Astrocyte of the cerebellum (primary cell): ENCODE measurements around the gene TBC1D16.

Source experiments
- DNase-seq: peaks from one replicate; pipeline ENCODE4 v3.0.0-alpha.2; 2011; ENCODE audit warnings: low read depth
- H3K4me3 ChIP-seq: 2 replicates; pipeline ENCODE4 v1.5.1; 2011; ENCODE audit warnings: mild to moderate bottlenecking, low read depth, low read length, moderate library complexity
- in situ Hi-C: cut with HindIII; loops from 2 replicates; pipeline ENCODE4 v1.10.0; 2017; ENCODE audit warnings: low sequenced_read_pairs
- TF ChIP-seq, protein P1 (sequence below): IDR thresholded peaks from 2 replicates; pipeline ENCODE4 v1.5.1; 2012; ENCODE audit warnings: low read length, low read depth, moderate library complexity, mild to moderate bottlenecking; ENCODE audit errors: missing control alignments

Gene TBC1D16

DNA sequence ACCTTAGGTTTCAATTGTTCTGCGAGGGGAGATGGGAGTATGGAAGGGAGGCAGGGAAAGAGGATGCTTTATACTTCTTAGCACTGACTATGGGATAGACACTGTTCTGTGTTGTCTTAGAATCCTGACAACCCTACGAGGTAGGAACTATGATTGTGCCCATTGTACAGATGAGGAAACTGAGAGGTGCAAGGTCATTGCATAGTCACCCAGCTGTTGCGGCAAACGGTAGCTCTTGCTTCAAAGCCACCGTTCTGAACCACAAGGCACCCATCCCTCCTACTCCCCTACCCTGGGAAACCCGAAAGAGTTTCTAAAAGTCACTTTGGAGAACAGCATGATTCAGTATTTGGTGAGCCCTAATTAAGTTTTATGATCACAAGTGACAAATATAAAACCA lies 8.3 kb upstream of the TBC1D16 start:
- in situ Hi-C loops: no loop called here
- DNase-seq: no peak
- no peak overlapping the region for H3K4me3 ChIP-seq
- TF ChIP-seq, protein P1, sequence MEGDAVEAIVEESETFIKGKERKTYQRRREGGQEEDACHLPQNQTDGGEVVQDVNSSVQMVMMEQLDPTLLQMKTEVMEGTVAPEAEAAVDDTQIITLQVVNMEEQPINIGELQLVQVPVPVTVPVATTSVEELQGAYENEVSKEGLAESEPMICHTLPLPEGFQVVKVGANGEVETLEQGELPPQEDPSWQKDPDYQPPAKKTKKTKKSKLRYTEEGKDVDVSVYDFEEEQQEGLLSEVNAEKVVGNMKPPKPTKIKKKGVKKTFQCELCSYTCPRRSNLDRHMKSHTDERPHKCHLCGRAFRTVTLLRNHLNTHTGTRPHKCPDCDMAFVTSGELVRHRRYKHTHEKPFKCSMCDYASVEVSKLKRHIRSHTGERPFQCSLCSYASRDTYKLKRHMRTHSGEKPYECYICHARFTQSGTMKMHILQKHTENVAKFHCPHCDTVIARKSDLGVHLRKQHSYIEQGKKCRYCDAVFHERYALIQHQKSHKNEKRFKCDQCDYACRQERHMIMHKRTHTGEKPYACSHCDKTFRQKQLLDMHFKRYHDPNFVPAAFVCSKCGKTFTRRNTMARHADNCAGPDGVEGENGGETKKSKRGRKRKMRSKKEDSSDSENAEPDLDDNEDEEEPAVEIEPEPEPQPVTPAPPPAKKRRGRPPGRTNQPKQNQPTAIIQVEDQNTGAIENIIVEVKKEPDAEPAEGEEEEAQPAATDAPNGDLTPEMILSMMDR: no peak

DNA sequence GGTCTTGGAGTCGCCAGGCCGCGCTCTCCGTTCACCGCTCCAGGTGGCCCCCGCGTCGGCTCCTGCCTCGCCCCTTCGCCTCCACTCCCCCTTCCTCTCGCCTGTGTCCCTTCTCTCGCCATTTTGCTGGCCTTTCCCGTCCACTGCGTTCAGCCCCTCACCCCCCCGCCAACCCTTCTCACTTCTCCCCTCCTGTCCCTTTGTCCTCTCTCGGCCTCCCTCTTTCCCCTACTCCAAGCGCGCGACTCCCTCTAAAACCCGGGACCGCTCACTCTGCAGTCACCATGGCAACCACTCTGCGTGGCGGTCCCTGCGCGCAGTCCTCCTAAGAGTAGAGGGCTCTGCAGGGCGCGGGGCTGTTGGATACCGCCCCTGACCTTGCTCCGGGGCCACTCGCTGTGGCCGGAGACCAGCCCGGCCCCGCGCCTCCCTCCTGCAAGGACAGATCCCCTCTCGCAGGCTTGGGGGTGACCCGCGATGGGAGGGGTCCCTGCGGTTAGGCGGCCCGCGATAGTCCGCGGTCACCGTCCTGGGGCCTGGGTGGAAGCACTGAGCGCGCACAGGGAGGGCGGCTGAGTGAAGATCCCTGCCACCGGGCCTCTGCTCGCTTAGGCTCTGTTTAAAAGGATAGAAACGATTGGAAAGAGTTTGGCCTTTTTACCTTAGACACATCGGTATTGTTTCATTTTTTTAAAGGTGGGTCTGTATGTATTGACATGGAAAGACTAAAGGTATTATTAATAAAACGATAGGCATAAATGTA lies 1.2 kb upstream of the TBC1D16 start:
- H3K4me3 ChIP-seq: peak overlapping the region; percentile 79
- TF ChIP-seq, protein P1: no peak

DNA sequence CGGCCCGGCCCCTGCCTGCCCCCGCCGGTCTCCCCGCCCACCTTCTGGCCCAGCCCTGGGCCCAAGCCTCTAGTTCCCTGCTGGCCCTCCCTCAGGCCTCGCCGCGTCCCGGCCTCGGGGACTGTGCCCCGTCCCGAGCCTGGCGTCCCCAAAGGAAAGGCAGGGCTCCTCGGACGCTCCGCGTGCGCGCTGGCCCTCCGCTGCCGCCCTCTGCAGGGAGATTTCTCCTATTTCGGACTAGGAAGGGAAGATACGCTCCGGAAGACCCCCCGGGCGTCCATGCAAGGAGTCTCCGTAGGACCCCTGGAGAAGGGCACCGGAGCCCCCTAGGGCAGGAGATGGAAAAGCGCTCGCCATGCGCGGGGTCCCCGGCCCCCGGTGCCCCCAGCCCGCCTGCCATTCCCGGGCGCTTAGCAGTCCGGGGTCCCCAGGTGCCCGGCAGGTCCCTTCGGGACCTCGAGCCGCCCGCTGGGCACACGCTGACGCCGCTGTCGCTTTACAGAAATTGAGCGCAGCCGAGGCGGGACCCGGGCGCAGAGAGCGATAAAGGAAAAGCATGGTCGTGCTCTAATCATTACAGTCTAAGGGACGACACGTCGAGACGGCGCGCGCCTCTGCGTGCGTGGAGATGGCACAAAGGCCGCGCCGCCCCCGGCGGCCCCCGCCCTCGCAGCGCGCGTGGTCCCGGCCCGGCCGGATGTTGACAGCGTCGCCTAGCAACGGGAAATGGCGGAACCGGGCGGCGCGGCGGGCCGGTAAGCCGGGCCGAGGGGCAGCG lies 454 bp upstream of the TBC1D16 start, which contains the start of gene CCDC40:
Gene CCDC40 (plus strand): TSS at position 706 of the 778 bp plus-strand sequence. CDS start 21 bp downstream, at position 727.
- in situ Hi-C loops: no loop called here
- TF ChIP-seq, protein P1: peak; percentile 4
- H3K4me3 ChIP-seq: peak within 1 kb of the TSS; percentile 79
- DNase-seq: no peak

More for the DNA sequence above, 1.2 kb upstream of the TBC1D16 start:
- no peak for DNase-seq
- in situ Hi-C loops: no loop called here

DNA sequence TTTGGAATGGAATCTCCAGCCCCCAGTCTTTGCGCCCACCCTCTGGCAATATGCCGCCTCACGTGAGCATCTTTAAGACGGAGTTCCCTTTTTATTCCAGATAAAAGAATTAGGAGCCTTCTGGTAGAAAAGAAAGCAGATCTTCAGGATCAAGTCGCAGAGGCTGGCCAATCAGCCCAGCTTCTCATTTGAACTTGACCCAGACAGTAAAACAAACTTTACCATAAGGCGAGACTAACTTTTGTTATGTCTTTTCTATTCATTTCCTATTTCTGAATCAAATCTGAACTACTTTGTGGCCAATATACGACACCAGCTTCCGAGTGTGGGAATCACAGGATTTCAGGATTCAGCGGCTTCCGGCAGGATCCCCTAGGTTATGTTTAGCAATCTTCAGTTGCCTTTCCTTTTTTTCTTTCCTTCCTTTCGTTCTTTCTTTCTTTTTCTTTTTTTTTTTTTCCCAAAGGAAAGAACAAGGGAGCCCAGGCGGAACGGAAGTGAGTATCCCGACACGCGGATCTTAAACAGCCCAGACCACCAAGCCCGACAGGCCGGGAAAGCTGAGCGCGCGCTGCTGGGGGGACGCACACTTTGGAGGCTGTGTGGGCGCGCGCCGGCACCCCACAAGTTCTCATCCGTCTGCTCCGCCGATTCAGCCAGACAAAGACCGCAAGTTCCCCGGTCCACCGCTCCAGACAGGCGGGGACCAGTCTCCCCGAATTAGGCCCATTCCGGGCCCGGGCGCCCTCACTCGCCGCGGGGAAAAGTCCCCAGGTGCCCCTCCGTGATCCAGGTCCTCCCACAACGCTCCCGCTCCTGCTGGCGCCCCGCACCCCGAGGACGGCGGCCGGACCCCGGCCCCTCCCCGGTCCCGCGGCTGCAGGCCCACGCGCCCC lies 633 bp downstream of the TBC1D16 start:
- in situ Hi-C loops: no loop called here
- peak overlapping the region; percentile 79 for H3K4me3 ChIP-seq
- TF ChIP-seq, protein P1: no peak
- no peak for DNase-seq

DNA sequence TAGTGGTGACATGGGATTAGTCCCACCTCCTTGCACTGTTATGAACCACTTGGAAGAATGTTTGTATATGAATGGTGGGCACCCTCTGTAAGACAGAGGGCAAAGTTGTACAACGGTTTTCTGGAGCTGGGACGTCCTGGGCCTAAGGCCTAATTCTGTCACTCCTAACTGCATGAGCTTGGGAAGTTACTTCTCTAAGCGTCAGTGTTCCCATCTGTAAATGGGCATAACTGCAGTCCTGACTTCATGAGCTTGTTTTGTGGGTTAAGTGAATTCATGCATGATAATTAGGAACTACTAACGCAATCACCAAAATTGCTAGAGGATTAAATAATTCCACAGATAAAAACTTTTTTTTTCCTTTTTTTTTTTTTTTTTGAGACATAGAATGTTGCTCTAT lies 1.8 kb downstream of the TBC1D16 start:
- in situ Hi-C loops: no loop called here
- TF ChIP-seq, protein P1: no peak

More for the DNA sequence above, 1.8 kb downstream of the TBC1D16 start:
- no peak overlapping the region for H3K4me3 ChIP-seq
- DNase-seq: no peak
